Vagina (tissue), 2 donors: ENCODE results near the gene STING1.

Experiments used
- POLR2AphosphoS5 ChIP-seq, 2 donors: sonication (generic); formaldehyde crosslinking; IDR thresholded peaks; one replicate each; pipeline ENCODE4 v1.9.0; 2017; ENCODE audit warnings: antibody characterized with exemption in 2 of 2, mild to moderate bottlenecking in 2 of 2, low read depth in 1 of 2; ENCODE audit not compliant: insufficient read depth in 1 of 2
- TF ChIP-seq, protein P1 (sequence below), 3 experiments: fragments of 450-650 bp in 2 of 3; fragments of 200-600 bp in 1 of 3; sonication (generic) in 1 of 3; IDR thresholded peaks; one replicate each; pipeline ENCODE4 v1.5.1; 2017 to 2019; ENCODE audit warnings: antibody characterized with exemption in 3 of 3, mild to moderate bottlenecking in 2 of 3, moderate library complexity in 2 of 3

DNA sequence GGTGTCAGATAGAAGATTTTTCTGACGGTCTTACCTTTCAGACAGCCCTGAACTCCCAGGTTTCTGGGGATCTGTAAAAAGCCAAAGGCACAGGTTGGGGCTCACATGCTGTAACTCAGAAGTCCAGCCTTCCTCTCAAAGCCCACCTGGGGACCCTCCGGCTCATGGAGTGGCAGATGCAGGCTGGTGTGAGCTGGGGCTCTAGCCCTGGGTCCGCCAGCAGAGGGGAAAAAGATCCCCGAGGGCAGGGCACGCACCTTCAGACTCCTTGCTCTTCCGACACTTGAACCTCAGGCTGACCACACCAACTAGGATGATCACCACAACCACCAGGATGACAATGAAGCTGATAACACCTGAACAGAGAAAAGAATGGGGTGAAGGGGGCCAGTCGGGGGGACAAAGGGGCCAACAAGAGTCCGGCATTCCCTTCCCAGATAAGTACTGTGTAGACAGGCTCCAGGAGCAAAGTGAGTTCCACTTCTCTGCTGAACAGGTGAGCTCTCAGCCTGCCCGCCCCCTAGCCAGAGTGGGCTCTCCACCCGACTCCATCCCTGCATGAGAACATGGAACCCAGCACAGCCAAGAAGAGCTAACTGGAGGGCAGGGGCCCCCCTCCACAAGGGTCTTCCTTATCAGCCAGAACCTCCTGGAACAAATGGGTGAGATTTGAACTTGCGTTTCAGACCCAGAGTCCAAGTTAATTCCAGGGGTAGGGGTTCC, 27.8 kb downstream of the STING1 start:
- no peak for TF ChIP-seq POLR2AphosphoS5 (IDR thresholded peaks at IDR 0.05; ENCODE audit: insufficient read depth in 1 of 2, low read depth in 1 of 2)
- TF ChIP-seq, protein P1, sequence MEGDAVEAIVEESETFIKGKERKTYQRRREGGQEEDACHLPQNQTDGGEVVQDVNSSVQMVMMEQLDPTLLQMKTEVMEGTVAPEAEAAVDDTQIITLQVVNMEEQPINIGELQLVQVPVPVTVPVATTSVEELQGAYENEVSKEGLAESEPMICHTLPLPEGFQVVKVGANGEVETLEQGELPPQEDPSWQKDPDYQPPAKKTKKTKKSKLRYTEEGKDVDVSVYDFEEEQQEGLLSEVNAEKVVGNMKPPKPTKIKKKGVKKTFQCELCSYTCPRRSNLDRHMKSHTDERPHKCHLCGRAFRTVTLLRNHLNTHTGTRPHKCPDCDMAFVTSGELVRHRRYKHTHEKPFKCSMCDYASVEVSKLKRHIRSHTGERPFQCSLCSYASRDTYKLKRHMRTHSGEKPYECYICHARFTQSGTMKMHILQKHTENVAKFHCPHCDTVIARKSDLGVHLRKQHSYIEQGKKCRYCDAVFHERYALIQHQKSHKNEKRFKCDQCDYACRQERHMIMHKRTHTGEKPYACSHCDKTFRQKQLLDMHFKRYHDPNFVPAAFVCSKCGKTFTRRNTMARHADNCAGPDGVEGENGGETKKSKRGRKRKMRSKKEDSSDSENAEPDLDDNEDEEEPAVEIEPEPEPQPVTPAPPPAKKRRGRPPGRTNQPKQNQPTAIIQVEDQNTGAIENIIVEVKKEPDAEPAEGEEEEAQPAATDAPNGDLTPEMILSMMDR (IDR thresholded peaks at IDR 0.05), result no peak
